ENCODE measurements around the gene FAM177B.

- TF ChIP-seq CTCF (IDR thresholded peaks at IDR 0.05) (no peak), POLR2A (IDR thresholded peaks at IDR 0.05) (no peak)
Measured at GRCh38 chr1:222781251-222781650, 44.2 kb downstream of the FAM177B start.
